ENCODE measurements around the gene SLC12A4. TPM values are rescaled to one million over a fixed set of nuclear protein-coding genes. Genes with fewer than 3 reads are reported as not detected.

SLC12A4 gene
- total RNA-seq, 4 donors from 2014 or later = 65.8 to 142 (median 81.3) TPM

DNA sequence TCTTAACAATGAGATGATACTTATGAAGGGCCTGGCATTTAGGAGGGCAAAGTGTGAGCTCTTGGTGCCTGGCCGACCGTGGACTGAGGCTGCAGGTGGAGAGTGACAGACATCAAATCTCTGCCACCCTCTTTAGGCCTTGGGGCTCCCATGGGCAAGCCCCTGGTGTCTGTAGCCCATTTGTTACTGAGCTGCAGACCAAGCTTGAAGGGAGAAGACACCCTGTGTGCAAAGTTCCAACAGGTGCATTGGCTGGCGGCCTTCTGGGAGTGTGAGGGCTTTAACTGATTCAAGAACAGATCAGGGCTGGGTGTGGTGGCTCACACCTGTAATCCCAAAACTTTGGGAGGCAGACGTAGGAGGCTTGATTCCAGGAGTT is 36.0 kb downstream of the SLC12A4 start:
- TF ChIP-seq, protein P1, sequence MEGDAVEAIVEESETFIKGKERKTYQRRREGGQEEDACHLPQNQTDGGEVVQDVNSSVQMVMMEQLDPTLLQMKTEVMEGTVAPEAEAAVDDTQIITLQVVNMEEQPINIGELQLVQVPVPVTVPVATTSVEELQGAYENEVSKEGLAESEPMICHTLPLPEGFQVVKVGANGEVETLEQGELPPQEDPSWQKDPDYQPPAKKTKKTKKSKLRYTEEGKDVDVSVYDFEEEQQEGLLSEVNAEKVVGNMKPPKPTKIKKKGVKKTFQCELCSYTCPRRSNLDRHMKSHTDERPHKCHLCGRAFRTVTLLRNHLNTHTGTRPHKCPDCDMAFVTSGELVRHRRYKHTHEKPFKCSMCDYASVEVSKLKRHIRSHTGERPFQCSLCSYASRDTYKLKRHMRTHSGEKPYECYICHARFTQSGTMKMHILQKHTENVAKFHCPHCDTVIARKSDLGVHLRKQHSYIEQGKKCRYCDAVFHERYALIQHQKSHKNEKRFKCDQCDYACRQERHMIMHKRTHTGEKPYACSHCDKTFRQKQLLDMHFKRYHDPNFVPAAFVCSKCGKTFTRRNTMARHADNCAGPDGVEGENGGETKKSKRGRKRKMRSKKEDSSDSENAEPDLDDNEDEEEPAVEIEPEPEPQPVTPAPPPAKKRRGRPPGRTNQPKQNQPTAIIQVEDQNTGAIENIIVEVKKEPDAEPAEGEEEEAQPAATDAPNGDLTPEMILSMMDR (IDR thresholded peaks at IDR 0.05) = no peak
- no peak for TF ChIP-seq EP300 (IDR thresholded peaks at IDR 0.05)
- TF ChIP-seq POLR2AphosphoS5 (IDR thresholded peaks at IDR 0.05) = no peak
- TF ChIP-seq POLR2A (IDR thresholded peaks at IDR 0.05; ENCODE audit: low read depth) = no peak
- no peaks in the 10 kb centered on the region for H3K27me3 ChIP-seq
- no peaks in the 10 kb centered on the region for H3K9me3 ChIP-seq
- H3K4me3 ChIP-seq = no peak overlapping the region
- intact Hi-C loops (cut with DNase I) = no loop called here
- peaks cover 19 to 41% (median 31%) of the 10 kb centered on the region in 4 donors for H3K4me1 ChIP-seq
- H3K27ac ChIP-seq (replicated peaks in 1 of 4) = no peak overlapping the region
- no peak for DNase-seq (ENCODE audit: extremely low spot score)
- peaks cover 7 to 59% (median 54%) of the 10 kb centered on the region in 4 donors for H3K36me3 ChIP-seq
- 90% methylated on average over 2 of the region's 4 CpGs for WGBS

DNA sequence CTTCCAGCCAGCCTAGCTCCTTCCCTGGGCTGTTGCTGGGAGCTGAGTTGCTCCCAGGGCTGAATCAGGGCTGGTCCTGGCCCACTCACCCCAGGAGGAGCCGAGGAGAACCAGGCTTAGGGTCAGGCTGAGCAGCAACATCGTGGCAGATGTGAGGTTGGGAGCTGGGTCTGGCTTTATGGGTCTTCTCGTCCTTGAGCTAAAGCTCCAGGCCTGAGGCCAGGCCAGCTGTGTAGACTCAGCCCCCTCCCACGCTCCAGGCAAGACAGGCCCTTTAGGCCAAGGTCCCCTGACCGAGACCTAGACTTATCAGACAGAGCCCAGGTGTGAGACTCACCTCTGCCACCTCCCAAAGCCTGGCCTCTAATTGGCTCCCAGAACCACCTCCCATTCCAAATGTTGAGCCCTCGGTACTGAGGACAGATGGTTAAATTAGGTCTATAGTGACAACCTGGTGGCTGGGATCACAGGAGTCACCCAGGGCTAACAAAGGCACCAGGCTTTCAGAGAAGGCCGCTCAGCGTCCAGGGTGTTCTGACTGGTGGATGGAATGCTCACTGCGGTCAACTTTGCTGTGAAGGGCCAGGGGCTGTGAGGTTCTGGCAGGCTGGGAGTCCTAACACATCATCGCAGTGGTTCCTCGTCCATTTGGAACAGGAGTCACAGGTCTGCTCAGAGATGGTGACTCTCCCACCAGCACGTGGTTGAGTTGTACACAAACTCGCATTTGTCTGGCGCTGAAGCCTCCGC is 36.5 kb downstream of the SLC12A4 start, which contains the start of gene CTRL:
CTRL (minus strand) TSS at position 151 of the 750 bp plus-strand sequence; CDS start at position 141, 10 bp downstream.
- intact Hi-C loops (cut with DNase I) = no loop called here
- peaks cover 11 to 65% (median 59%) of the 10 kb centered on the region in 4 donors for H3K36me3 ChIP-seq
- no peak within 1 kb of the TSS for H3K4me3 ChIP-seq
- DNase-seq (ENCODE audit: extremely low spot score) = no peak
- no peaks in the 10 kb centered on the region for H3K27me3 ChIP-seq
- H3K27ac ChIP-seq (replicated peaks in 1 of 4) = no peak within 1 kb of the TSS
- TF ChIP-seq, protein P1 (IDR thresholded peaks at IDR 0.05) = peak in 1 of 3 experiments; percentile 4
- TF ChIP-seq EP300 (IDR thresholded peaks at IDR 0.05) (no peak), POLR2AphosphoS5 (IDR thresholded peaks at IDR 0.05) (no peak)
- no peaks in the 10 kb centered on the region for H3K9me3 ChIP-seq
- 91% methylated on average over 13 of the region's 15 CpGs for WGBS
- peaks cover 15 to 41% (median 27%) of the 10 kb centered on the region in 4 donors for H3K4me1 ChIP-seq

DNA sequence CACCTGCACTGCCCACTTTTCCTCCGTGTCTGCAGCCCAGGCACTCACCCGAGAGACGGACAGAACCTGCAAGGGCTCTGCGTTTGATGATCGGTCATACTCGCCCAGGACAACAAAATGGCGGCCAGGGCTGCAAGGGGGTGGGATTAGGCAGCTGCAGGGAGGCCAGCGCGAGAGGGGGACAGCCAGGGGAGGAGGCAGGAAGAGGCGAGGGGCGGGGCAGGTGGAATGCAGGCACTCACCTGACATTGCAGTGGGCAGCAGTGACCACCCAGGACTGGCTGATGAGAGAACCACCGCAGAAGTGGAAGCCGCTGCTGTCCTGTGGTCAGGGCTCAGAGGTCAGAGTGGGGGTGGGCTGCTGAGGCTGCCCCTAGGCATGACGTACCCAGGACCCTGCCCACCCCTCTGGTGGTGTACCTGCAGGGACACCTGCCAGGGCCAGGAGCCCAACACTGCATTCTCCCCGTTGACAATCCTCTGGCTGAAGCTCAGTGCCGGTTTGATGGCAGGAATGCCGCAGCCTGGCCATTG is 37.7 kb downstream of the SLC12A4 start:
- H3K27me3 ChIP-seq = no peaks in the 10 kb centered on the region
- H3K9me3 ChIP-seq = no peaks in the 10 kb centered on the region
- WGBS = 93% methylated on average over 17 of the region's 17 CpGs
- H3K36me3 ChIP-seq = peaks cover 11 to 65% (median 61%) of the 10 kb centered on the region in 4 donors
- DNase-seq (ENCODE audit: extremely low spot score) = no peak
- H3K4me3 ChIP-seq = no peak overlapping the region
- intact Hi-C loops (cut with DNase I) = no loop called here
- peaks cover 20 to 50% (median 36%) of the 10 kb centered on the region in 4 donors for H3K4me1 ChIP-seq
- no peak overlapping the region for H3K27ac ChIP-seq (replicated peaks in 1 of 4)
- TF ChIP-seq, protein P1 (IDR thresholded peaks at IDR 0.05) = no peak
- TF ChIP-seq POLR2A (IDR thresholded peaks at IDR 0.05; ENCODE audit: low read depth) (no peak), POLR2AphosphoS5 (IDR thresholded peaks at IDR 0.05) (no peak), EP300 (IDR thresholded peaks at IDR 0.05) (no peak)

DNA sequence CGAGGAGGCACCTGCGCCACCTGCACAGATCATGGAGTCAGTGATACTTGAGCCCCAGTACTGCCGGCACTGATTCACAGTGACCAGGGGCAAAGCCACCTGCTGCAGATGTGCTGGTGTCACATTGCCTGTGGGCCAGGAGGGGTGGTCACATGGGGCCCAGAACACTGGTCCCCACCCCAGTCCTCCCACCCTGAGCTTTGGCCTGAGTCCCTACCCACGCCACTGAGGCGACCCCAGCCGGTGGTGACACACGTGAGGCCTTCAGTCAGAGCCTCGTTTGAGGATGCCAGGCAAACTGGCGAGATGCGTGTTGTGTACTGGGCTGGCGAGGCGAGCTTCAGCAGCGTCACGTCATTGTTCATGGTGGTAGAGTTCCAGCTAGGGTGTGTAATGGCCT is 38.2 kb downstream of the SLC12A4 start:
- WGBS = 96% methylated on average over 13 of the region's 14 CpGs
- peaks cover 17 to 52% (median 38%) of the 10 kb centered on the region in 4 donors for H3K4me1 ChIP-seq
- no peak overlapping the region for H3K27ac ChIP-seq (replicated peaks in 1 of 4)
- H3K27me3 ChIP-seq = no peaks in the 10 kb centered on the region
- no peak for TF ChIP-seq POLR2A (IDR thresholded peaks at IDR 0.05; ENCODE audit: low read depth)
- no peak for TF ChIP-seq EP300 (IDR thresholded peaks at IDR 0.05)
- TF ChIP-seq POLR2AphosphoS5 (IDR thresholded peaks at IDR 0.05) = no peak
- TF ChIP-seq, protein P1 (IDR thresholded peaks at IDR 0.05) = no peak
- no peak for DNase-seq (ENCODE audit: extremely low spot score)
- no peaks in the 10 kb centered on the region for H3K9me3 ChIP-seq
- intact Hi-C loops (cut with DNase I) = no loop called here
- peaks cover 11 to 65% (median 61%) of the 10 kb centered on the region in 4 donors for H3K36me3 ChIP-seq
- no peak overlapping the region for H3K4me3 ChIP-seq
